Esophagus mucosa (tissue), 1 donor: ENCODE data around the gene ZNF200. TPM values are rescaled to one million over a fixed set of nuclear protein-coding genes. Genes with fewer than 3 reads are reported as not detected.

Source experiments
- ATAC-seq: fragments of 200-7000 bp; cut with Tn5 transposase; one replicate; pipeline ENCODE4 v1.9.1; 2020
- total RNA-seq: library from RNA; stranded (reverse); gene quantifications from one replicate; pipeline ENCODE4 v1.2.4, GENCODE V29; 2023
- donor health status: DM: yes; HTN: yes; CAD: no.

Gene ZNF200
- total RNA-seq, 1 donor from 2014 or later: 4.1 TPM

- peak; percentile 19 for ATAC-seq
These were observed 60.9 kb downstream of the ZNF200 start for GRCh38 chr16:3173892-3174617.

Other genes with a start within 250 kb of the ZNF200 start
- not detected for gene CLDN9, start 222.2 kb downstream of the ZNF200 start, total RNA-seq
- not detected for gene CLDN6, start 217.0 kb downstream of the ZNF200 start, total RNA-seq
- 11.7 TPM for gene TNFRSF12A, start 214.8 kb downstream of the ZNF200 start, total RNA-seq
- gene HCFC1R1, start 211.2 kb downstream of the ZNF200 start, total RNA-seq: 26.6 TPM
- 21.3 TPM for gene THOC6, start 211.1 kb downstream of the ZNF200 start, total RNA-seq
- gene BICDL2, start 198.2 kb downstream of the ZNF200 start, total RNA-seq: 62.0 TPM
- 0.80 TPM for gene MMP25, start 188.6 kb downstream of the ZNF200 start, total RNA-seq
- gene IL32, start 169.5 kb downstream of the ZNF200 start, total RNA-seq: 3.7 TPM
- gene ZSCAN10, start 135.9 kb downstream of the ZNF200 start, total RNA-seq: not detected
- gene ZNF205, start 122.6 kb downstream of the ZNF200 start, total RNA-seq: 5.6 TPM
- 9.7 TPM for gene ZNF213, start 100.1 kb downstream of the ZNF200 start, total RNA-seq
- not detected for gene OR1F1, start 47.0 kb downstream of the ZNF200 start, total RNA-seq
- gene MEFV, start 21.5 kb upstream of the ZNF200 start, total RNA-seq: 0.52 TPM
- 9.3 TPM for gene ZNF263, start 48.3 kb upstream of the ZNF200 start, total RNA-seq
- 1.1 TPM for gene TIGD7, start 70.3 kb upstream of the ZNF200 start, total RNA-seq
- 10.4 TPM for gene ZNF75A, start 70.3 kb upstream of the ZNF200 start, total RNA-seq
- gene OR2C1, start 120.7 kb upstream of the ZNF200 start, total RNA-seq: not detected
- gene ZSCAN32, start 165.8 kb upstream of the ZNF200 start, total RNA-seq: 5.8 TPM
- 4.0 TPM for gene ZNF174, start 166.1 kb upstream of the ZNF200 start, total RNA-seq
- gene ZNF597, start 208.3 kb upstream of the ZNF200 start, total RNA-seq: 1.00 TPM
- gene NAA60, start 208.5 kb upstream of the ZNF200 start, total RNA-seq: 24.5 TPM